K562 (cell line): Measurements from ENCODE around the gene UGT1A9.

Experiments
- BHLHE40 ChIP-seq: IDR thresholded peaks from 2 replicates; pipeline ENCODE4 v1.6.1; 2011; ENCODE audit warnings: low read length, improper control_type of control experiment
- JUN ChIP-seq, 2 experiments: sonication (generic) in 1 of 2; formaldehyde crosslinking in 1 of 2; IDR thresholded peaks; 2 replicates each; pipeline versions ENCODE4 v1.6.1 to v1.8.0; 2012 to 2022; ENCODE audit warnings: borderline replicate concordance in 2 of 2, mild to moderate bottlenecking in 2 of 2, improper control_type of control experiment in 1 of 2, low read depth in 1 of 2, low read length in 1 of 2, missing genetic modification reagents in 1 of 2
- ZNF589 ChIP-seq: fragments of 200-800 bp; sonication (Bioruptor generic); IDR thresholded peaks from 2 replicates; pipeline ENCODE4 v1.6.1; 2016; ENCODE audit warnings: low read depth, missing genetic modification characterization, missing compliant biosample characterization

DNA sequence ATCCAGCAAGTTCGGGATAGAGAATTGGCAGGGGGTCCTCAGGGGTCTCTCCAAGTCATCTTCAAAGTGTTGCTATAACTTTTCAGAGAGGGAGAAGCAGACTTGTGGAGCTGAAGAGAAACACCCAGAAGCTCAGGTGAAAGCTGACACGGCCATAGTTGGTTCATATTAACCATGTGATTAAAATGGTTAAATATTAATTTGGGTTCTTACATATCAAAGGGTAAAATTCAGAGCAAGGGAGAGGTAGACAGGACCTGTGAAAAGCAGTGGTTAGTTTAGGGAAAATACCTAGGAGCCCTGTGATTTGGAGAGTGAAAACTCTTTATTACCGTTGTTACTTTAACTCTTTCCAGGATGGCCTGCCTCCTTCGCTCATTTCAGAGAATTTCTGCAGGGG is 20.9 kb downstream of the UGT1A9 start, which contains the start of gene UGT1A6:
- TF ChIP-seq JUN (IDR thresholded peaks at IDR 0.05; ENCODE audit: borderline replicate concordance, low read depth, low read length) = no peak
- no peak for TF ChIP-seq JUN (CRISPR knock-in tag; IDR thresholded peaks at IDR 0.05; ENCODE audit: borderline replicate concordance)
- TF ChIP-seq ZNF589 = no peak
- TF ChIP-seq BHLHE40 = no peak
